IPS-11a (cell line): Measurements from ENCODE around the gene ZNF362.
"Not testable (repeated sequence)": the region's sequence is repeated elsewhere in the genome, so short reads cannot be mapped to it uniquely, and the experiment has no call there.

Experiments used
- H3K4me3 ChIP-seq: one replicate; pipeline ENCODE4 v1.5.1; 2013; ENCODE audit warnings: low read depth, low read length, control low read depth

The ZNF362 gene

GRCh38 chr1:33256471-33257206 lies at the start of gene ZNF362:
ZNF362 (plus strand) TSS chr1:33256492; CDS start chr1:33270575, 14,083 bp downstream.
- H3K4me3 ChIP-seq: peak within 1 kb of the TSS; percentile 72

GRCh38 chr1:33211972-33212371 lies 44.3 kb upstream of the ZNF362 start:
- H3K4me3 ChIP-seq: no peak overlapping the region

- no peak overlapping the region for H3K4me3 ChIP-seq
Measured at GRCh38 chr1:33219886-33220661, 36.2 kb upstream of the ZNF362 start.

GRCh38 chr1:33220676-33221384 lies 35.5 kb upstream of the ZNF362 start:
- H3K4me3 ChIP-seq: no peak overlapping the region

GRCh38 chr1:33221385-33221758 lies 34.9 kb upstream of the ZNF362 start:
- H3K4me3 ChIP-seq: no peak overlapping the region

- H3K4me3 ChIP-seq: no peak overlapping the region
Measured at GRCh38 chr1:33222381-33222780, 33.9 kb upstream of the ZNF362 start.

- H3K4me3 ChIP-seq: no peak overlapping the region
Measured at GRCh38 chr1:33224166-33224707, 32.1 kb upstream of the ZNF362 start.

- H3K4me3 ChIP-seq: no peak overlapping the region
Measured at GRCh38 chr1:33225586-33225985, 30.7 kb upstream of the ZNF362 start.

- H3K4me3 ChIP-seq: no peak overlapping the region
Measured at GRCh38 chr1:33228935-33229487, 27.3 kb upstream of the ZNF362 start.

- no peak overlapping the region for H3K4me3 ChIP-seq
Measured at GRCh38 chr1:33231166-33231565, 25.1 kb upstream of the ZNF362 start.

- no peak overlapping the region for H3K4me3 ChIP-seq
Measured at GRCh38 chr1:33232716-33233115, 23.6 kb upstream of the ZNF362 start.

GRCh38 chr1:33234131-33234530 lies 22.2 kb upstream of the ZNF362 start:
- H3K4me3 ChIP-seq: no peak overlapping the region

- no peak overlapping the region for H3K4me3 ChIP-seq
Measured at GRCh38 chr1:33234588-33234990, 21.7 kb upstream of the ZNF362 start.

GRCh38 chr1:33235521-33235920 lies 20.8 kb upstream of the ZNF362 start:
- no peak overlapping the region for H3K4me3 ChIP-seq

- H3K4me3 ChIP-seq: no peak overlapping the region
Measured at GRCh38 chr1:33236498-33236897, 19.8 kb upstream of the ZNF362 start.

GRCh38 chr1:33237579-33237978 lies 18.7 kb upstream of the ZNF362 start:
- no peak overlapping the region for H3K4me3 ChIP-seq

GRCh38 chr1:33238194-33238724 lies 18.0 kb upstream of the ZNF362 start:
- H3K4me3 ChIP-seq: not testable (repeated sequence)

- H3K4me3 ChIP-seq: not testable (repeated sequence)
Measured at GRCh38 chr1:33239410-33239809, 16.9 kb upstream of the ZNF362 start.

- no peak overlapping the region for H3K4me3 ChIP-seq
Measured at GRCh38 chr1:33241866-33242265, 14.4 kb upstream of the ZNF362 start.

- H3K4me3 ChIP-seq: no peak overlapping the region
Measured at GRCh38 chr1:33242652-33243051, 13.6 kb upstream of the ZNF362 start.
